Lower leg skin (tissue), 4 donors: ENCODE results near the gene UBC. TPM values are rescaled to one million over a fixed set of nuclear protein-coding genes. Genes with fewer than 3 reads are reported as not detected.

Experiments
- DNase-seq, 2 donors: peaks; one replicate each; pipeline ENCODE4 v3.0.0-alpha.2; 2019; ENCODE audit warnings: low spot score in 2 of 2
- H3K4me3 ChIP-seq: fragments of 200-600 bp; sonication (generic); 2 replicates; pipeline ENCODE4 v1.5.1; 2017; ENCODE audit warnings: mild to moderate bottlenecking, low read depth; ENCODE audit not compliant: poor library complexity, severe bottlenecking
- CTCF ChIP-seq, 3 donors: fragments of 450-650 bp; IDR thresholded peaks; one replicate each; pipeline ENCODE4 v1.5.1; 2016; ENCODE audit warnings: antibody characterized with exemption in 3 of 3, mild to moderate bottlenecking in 3 of 3, moderate library complexity in 2 of 3
- POLR2A ChIP-seq, 2 donors: fragments of 450-650 bp; IDR thresholded peaks; one replicate each; pipeline ENCODE4 v1.6.1; 2016 to 2017; ENCODE audit warnings: antibody characterized with exemption in 2 of 2, mild to moderate bottlenecking in 1 of 2, moderate library complexity in 1 of 2
- WGBS, 2 donors: methylation state at CpG; one replicate each; pipeline ENCODE4 v1.1.5; 2018; 5-methylcytosine and 5-hydroxymethylcytosine counted together
- intact Hi-C: fragments of 100-400 bp; cut with DNase I; formaldehyde crosslinking; loops from one replicate; pipeline ENCODE4 v1.15.0; 2023; ENCODE audit warnings: low total_unique reads
- total RNA-seq, 4 donors: library from RNA; depleted of rRNA; stranded (reverse); fragments of >200 nt; gene quantifications; one replicate each; pipeline ENCODE4 v1.1.0, GENCODE V29; 2016

UBC gene
- total RNA-seq, 4 donors from 2014 or later, result 1,350 to 1,636 (median 1,452) TPM

- TF ChIP-seq POLR2A (IDR thresholded peaks at IDR 0.05) (no peak), CTCF (IDR thresholded peaks at IDR 0.05) (no peak)
- intact Hi-C loops, result no loop called here
- DNase-seq, result no peak
- no peak overlapping the region for H3K4me3 ChIP-seq
- whole genome bisulfite sequencing, 2 donors, result 82 to 83% methylated on average over 10 of the region's 10 CpGs
These were observed 10.7 kb upstream of the UBC start for GRCh38 chr12:124925117-124925516.

DNA sequence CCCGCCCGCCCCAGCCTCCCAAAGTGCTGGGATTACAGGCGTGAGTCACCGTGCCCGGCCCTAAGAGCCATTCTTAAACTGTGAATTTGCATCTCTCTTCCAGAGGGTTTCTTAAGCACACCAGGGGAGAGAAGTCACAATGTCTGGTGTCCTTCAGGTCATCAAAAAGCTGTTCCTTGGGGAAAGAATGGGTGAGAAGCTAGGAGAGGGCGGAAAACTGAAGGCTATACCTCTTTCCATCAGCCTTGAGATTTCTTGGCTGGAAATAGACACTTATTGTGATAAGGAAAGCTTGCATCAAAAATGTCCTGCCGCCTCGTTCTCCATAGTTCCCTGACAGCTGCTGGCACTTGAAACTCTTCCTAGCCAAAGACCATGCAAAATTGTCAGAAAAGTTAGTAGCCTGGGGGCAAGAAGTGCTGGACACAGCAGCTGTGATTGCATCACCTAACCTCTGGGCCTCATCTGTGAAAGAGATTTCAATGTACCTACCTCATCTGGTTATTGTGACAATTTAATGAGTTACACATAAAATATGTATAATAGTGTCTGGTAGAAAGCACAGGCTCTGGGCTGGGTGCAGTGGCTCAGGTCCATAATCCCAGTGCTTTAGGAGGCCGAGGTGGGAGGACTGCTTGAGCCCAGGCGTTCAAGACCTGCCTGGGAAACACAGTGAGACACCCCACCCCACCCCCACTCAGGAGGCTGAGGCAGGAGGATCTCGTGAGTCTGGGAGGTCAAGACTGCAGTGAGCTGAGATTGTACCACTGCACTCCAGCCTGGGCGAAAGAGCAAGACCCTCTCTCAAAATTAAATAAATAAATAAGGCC lies 9.7 kb upstream of the UBC start:
- 65 to 72% methylated on average over 12 of the region's 12 CpGs for WGBS, 2 donors
- TF ChIP-seq CTCF (IDR thresholded peaks at IDR 0.05), result no peak
- no peak for DNase-seq
- no peak overlapping the region for H3K4me3 ChIP-seq
- intact Hi-C loops, result no loop called here

DNA sequence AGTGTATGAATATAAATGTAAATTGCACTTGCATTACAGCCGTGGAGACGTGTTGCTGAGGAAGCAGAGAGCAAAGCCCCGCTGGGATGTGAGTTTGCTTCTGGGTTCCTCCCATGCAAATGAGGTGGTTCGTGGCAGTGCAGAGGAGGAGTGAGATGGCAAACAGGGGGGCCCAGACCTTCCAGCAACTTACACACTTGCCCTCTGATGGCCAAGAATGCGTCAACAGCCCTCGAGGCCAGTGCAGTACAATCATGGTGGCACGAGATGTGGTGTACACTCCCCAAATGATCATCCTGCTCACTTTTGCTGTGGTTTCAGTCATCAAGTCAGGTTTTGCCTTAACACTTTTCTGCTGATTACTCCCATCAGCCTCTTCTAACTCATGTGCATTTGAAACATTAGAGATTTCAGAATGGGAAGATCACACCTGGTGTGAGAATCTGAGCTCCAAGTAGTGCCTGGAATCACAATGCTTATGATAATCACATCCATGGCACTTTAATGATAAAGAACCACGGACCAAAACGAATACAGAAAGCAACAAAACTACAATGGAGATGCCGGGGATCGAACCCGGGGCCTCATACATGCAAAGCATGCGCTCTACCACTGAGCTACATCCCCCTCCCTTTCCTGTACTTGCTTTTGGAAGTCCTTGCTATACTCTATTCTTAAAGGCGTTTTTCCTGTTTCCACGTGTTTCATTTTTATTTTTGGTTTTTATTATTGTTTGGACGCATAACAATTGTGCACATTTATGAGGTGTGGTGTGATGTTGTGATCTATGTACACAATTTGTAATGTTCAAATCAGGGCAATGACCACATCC lies 7.0 kb upstream of the UBC start:
- peak in 1 of 2 donors; percentile 65 for DNase-seq
- no peak overlapping the region for H3K4me3 ChIP-seq
- TF ChIP-seq CTCF (IDR thresholded peaks at IDR 0.05), result no peak
- no peak for TF ChIP-seq POLR2A (IDR thresholded peaks at IDR 0.05)
- intact Hi-C loops, result no loop called here
- 17 to 25% methylated on average over 16 of the region's 16 CpGs for WGBS, 2 donors

DNA sequence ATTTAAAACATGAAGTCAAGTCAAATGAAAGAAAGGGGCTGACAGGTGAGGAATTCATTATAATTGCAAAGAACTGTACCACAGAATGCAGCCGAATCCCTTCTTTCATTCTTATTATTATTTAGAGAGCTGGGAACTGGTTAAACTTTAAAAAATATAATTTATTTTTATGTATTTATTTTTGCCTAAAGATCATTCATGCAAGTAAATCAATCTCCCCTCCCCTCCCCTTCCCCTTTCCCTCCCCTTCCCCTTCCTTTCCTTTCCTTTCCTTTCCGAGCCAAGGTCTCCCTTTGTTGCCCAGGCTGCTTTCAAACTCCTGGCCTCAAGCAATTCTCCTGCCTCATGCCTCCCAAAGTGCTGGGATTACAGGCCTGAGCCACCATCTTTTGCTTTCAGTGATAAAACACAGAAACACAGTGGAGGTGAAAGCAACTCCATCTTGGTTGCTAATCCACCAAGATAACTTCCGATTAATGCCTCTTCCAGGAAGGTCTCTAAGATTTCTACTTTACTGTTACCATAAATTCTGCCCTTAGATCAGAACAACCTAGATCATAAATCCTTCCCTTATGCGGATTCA lies 6.0 kb upstream of the UBC start:
- WGBS, 2 donors, result 82% methylated on average over 4 of the region's 4 CpGs

More for the DNA sequence above, 6.0 kb upstream of the UBC start:
- no peak for DNase-seq
- no peak for TF ChIP-seq POLR2A (IDR thresholded peaks at IDR 0.05)
- TF ChIP-seq CTCF (IDR thresholded peaks at IDR 0.05), result no peak
- no peak overlapping the region for H3K4me3 ChIP-seq
- intact Hi-C loops, result no loop called here
